HepG2 (cell line): ENCODE measurements around the gene ARRDC4. TPM values are rescaled to one million over a fixed set of nuclear protein-coding genes. Genes with fewer than 3 reads are reported as not detected.

Experiments
- ATAC-seq: fragments of 200-7000 bp; cut with Tn5 transposase; 3 replicates; pipeline ENCODE4 v1.9.1; 2020; ENCODE audit warnings: mild to moderate bottlenecking, moderate library complexity
- BruUV-seq: library from RNA; stranded (reverse); fragments of 400-500 nt; replicated peaks from 2 replicates; lab custom pipeline; 2021; lab: Mats Ljungman, UMichigan
- CTCF ChIA-PET: fragments of 300-600 bp; formaldehyde crosslinking; extraction: SDS; loops from one replicate; lab custom pipeline; 2021; ENCODE audit warnings: low total read pairs, inconsistent platforms, low intra/inter-chr PET ratio; lab: Yijun Ruan, JAX
- POLR2A ChIA-PET: fragments of 350-600 bp; sonication (Branson Sonifier 250); formaldehyde crosslinking; loops from one replicate; lab custom pipeline; 2020; ENCODE audit warnings: antibody characterized with exemption, inconsistent platforms; lab: Yijun Ruan, JAX
- DNase-seq: peaks from one replicate; pipeline ENCODE4 v3.0.0-alpha.2; 2015; ENCODE audit warnings: low spot score
- FAIRE-seq: peaks from 3 replicates; lab custom pipeline; 2011; peaks lifted over from hg19 to GRCh38; lab: Jason Lieb, UNC
- H2AFZ ChIP-seq: one replicate; pipeline ENCODE4 v1.6.1; 2011; ENCODE audit warnings: low read length, inconsistent platforms
- H3K27ac ChIP-seq: fragments of 300-600 bp; 3 replicates; pipeline ENCODE4 v1.8.0; 2011; ENCODE audit warnings: mixed run types, mild to moderate bottlenecking, mixed read lengths, low read length, inconsistent platforms; ENCODE audit not compliant: insufficient read depth; ENCODE audit errors: extremely low read length
- H3K27me3 ChIP-seq, 2 experiments: fragments of 200-600 bp in 1 of 2; 2 replicates in 1 of 2; 3 replicates in 1 of 2; pipeline versions ENCODE4 v1.6.0 to v1.8.0; 2011; ENCODE audit warnings: low read length in 2 of 2, mild to moderate bottlenecking in 2 of 2, moderate library complexity in 2 of 2, inconsistent platforms in 1 of 2; ENCODE audit not compliant: insufficient read depth in 2 of 2, control insufficient read depth in 1 of 2
- H3K36me3 ChIP-seq, 2 experiments: fragments of 200-600 bp in 1 of 2; replicated peaks in 1 of 2; 2 replicates in 1 of 2; 3 replicates in 1 of 2; pipeline versions ENCODE4 v1.5.1 to v1.8.0; 2011; ENCODE audit warnings: low read length in 2 of 2, inconsistent platforms in 1 of 2; ENCODE audit not compliant: insufficient read depth in 2 of 2, control insufficient read depth in 1 of 2
- H3K4me1 ChIP-seq: 2 replicates; pipeline ENCODE4 v1.5.1; 2012; ENCODE audit warnings: low read length, inconsistent platforms; ENCODE audit not compliant: insufficient read depth
- H3K4me2 ChIP-seq: 2 replicates; pipeline ENCODE4 v1.6.0; 2011; ENCODE audit warnings: low read depth, low read length, inconsistent platforms
- H3K4me3 ChIP-seq, 3 experiments: fragments of 200-600 bp in 1 of 3; sonication (generic), shearing (Covaris generic) in 1 of 3; replicated peaks in 1 of 3; 2 replicates each; pipeline ENCODE4 v1.5.1; 2011 to 2016; ENCODE audit warnings: low read length in 3 of 3, inconsistent platforms in 2 of 3, low read depth in 2 of 3, mild to moderate bottlenecking in 2 of 3, control low read depth in 1 of 3, mixed read lengths in 1 of 3; ENCODE audit not compliant: insufficient read depth in 1 of 3
- H3K79me2 ChIP-seq: one replicate; pipeline ENCODE4 v1.6.1; 2011; ENCODE audit warnings: low read length, inconsistent platforms; ENCODE audit not compliant: insufficient read depth
- H3K9ac ChIP-seq: 2 replicates; pipeline ENCODE4 v1.6.0; 2011; ENCODE audit warnings: mild to moderate bottlenecking, low read depth, low read length, inconsistent platforms; ENCODE audit not compliant: insufficient read depth
- H3K9me3 ChIP-seq: 2 replicates; pipeline ENCODE4 v1.5.1; 2012; ENCODE audit warnings: mild to moderate bottlenecking, low read length
- H4K20me1 ChIP-seq: 2 replicates; pipeline ENCODE4 v1.6.0; 2011; ENCODE audit warnings: inconsistent platforms, mild to moderate bottlenecking, low read length, moderate library complexity; ENCODE audit not compliant: insufficient read depth
- ELF1 ChIP-seq: sonication (generic); formaldehyde crosslinking; IDR thresholded peaks from 2 replicates; pipeline ENCODE4 v1.4.0; 2020; ENCODE audit warnings: missing genetic modification reagents
- FOSL2 ChIP-seq: sonication (generic); formaldehyde crosslinking; IDR thresholded peaks from 2 replicates; pipeline ENCODE4 v1.4.0; 2020; ENCODE audit warnings: missing genetic modification reagents
- HNF4A ChIP-seq: sonication (generic); formaldehyde crosslinking; IDR thresholded peaks from 2 replicates; pipeline ENCODE4 v1.4.0; 2020; ENCODE audit warnings: missing genetic modification reagents
- KAT2B ChIP-seq: fragments of 150-350 bp; IDR thresholded peaks from 2 replicates; pipeline ENCODE4 v1.6.1; 2014; ENCODE audit warnings: low read depth, low read length, borderline replicate concordance
- MAFF ChIP-seq: IDR thresholded peaks from 2 replicates; pipeline ENCODE4 v1.6.1; 2011; ENCODE audit warnings: low read depth, low read length, improper control_type of control experiment
- MAFK ChIP-seq, 2 experiments: IDR thresholded peaks in 1 of 2; conservative IDR thresholded peaks in 1 of 2; 2 replicates each; pipeline ENCODE4 v1.6.1; 2011; ENCODE audit warnings: improper control_type of control experiment in 2 of 2, low read length in 2 of 2
- ONECUT2 ChIP-seq: sonication (generic); formaldehyde crosslinking; IDR thresholded peaks from 2 replicates; pipeline ENCODE4 v1.4.0; 2020; ENCODE audit warnings: missing genetic modification reagents
- YY1 ChIP-seq: IDR thresholded peaks from 2 replicates; pipeline ENCODE4 v1.6.1; 2011; ENCODE audit warnings: low read length, low read depth, moderate library complexity, mild to moderate bottlenecking; ENCODE audit not compliant: insufficient read depth, insufficient replicate concordance
- ZFP82 ChIP-seq: sonication (generic); formaldehyde crosslinking; IDR thresholded peaks from 2 replicates; pipeline ENCODE4 v1.5.1; 2020; ENCODE audit warnings: mild to moderate bottlenecking, missing genetic modification reagents, borderline replicate concordance
- ZNF644 ChIP-seq: IDR thresholded peaks from 2 replicates; pipeline ENCODE4 v1.6.1; 2016; ENCODE audit warnings: low read depth
- WGBS: methylation state at CpG from one replicate; pipeline ENCODE4 v1.1.6; 2017; ENCODE audit warnings: low lambda C conversion rate; 5-methylcytosine and 5-hydroxymethylcytosine counted together
- in situ Hi-C: cut with HindIII; loops from 2 replicates; pipeline ENCODE4 v1.10.0; 2017; ENCODE audit warnings: low pct_unique_long_range_greater_than_20kb; ENCODE audit not compliant: extremely low pct_ligation_motif_present
- intact Hi-C: fragments of 100-400 bp; cut with micrococcal nuclease; formaldehyde crosslinking; loops from one replicate; pipeline ENCODE4 v1.10.0; 2022; ENCODE audit not compliant: unreplicated experiment
- polyA plus RNA-seq, 8 experiments: library from polyadenylated mRNA; depleted of rRNA in 3 of 8; stranded (reverse) in 7 of 8; unstranded in 1 of 8; fragments of >200 nt; fragmentation: Illumina TruSeq in 4 of 8; extraction: Trizol in 4 of 8; gene quantifications; 2 replicates each; pipeline versions ENCODE4 v1.2.1 to v1.2.3, GENCODE V29; 2011 to 2016; ENCODE audit warnings: low read depth in 4 of 8, missing spikeins in 1 of 8, mixed read lengths in 1 of 8; ENCODE audit not compliant: insufficient read depth in 1 of 8
- total RNA-seq, 5 experiments: library from RNA; depleted of rRNA; stranded (reverse); fragments of >200 nt; fragmentation: Illumina TruSeq; extraction: Trizol; gene quantifications; 2 replicates each; pipeline ENCODE4 v1.2.3, GENCODE V29; 2016; ENCODE audit warnings: low read depth in 1 of 5
- TF ChIP-seq, protein P1 (sequence below): IDR thresholded peaks from 2 replicates; pipeline ENCODE4 v1.6.1; 2016; ENCODE audit warnings: low read depth, borderline replicate concordance
- TF ChIP-seq, protein P2 (sequence below): sonication (generic); formaldehyde crosslinking; IDR thresholded peaks from 2 replicates; pipeline ENCODE4 v1.5.1; 2020; ENCODE audit warnings: mild to moderate bottlenecking, missing genetic modification reagents
- TF ChIP-seq, protein P3 (sequence below): IDR thresholded peaks from 2 replicates; pipeline ENCODE4 v1.4.0; 2020; ENCODE audit warnings: mild to moderate bottlenecking, missing genetic modification reagents

Gene ARRDC4
- total and polyA plus RNA-seq, 2 of the 13 experiments (the other 11 are each of a cell fraction or from before 2014, with no cell fraction given) = 1.5 to 2.5 TPM

DNA sequence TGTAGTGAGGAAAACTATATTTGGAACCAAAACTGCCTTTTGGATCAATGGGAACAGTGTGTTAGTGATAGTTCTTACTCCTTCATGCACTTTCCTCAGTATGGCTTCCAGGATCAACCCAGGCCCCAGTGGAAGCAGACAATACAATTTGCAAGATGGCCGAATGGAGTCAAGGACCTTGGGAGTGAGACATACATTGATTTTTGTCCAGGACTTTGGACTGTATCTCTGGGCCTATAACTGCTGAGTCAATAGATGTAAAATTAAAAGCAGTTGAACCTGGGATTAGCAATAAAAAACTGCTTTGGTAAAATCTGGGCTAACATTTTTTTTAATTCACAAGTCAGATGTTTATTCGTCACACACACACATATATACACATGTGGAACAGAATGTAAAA is 1.8 kb downstream of the ARRDC4 start:
- FAIRE-seq (no peak), DNase-seq (peak; percentile 35), ATAC-seq (no peak)
- H3K9me3 ChIP-seq = no peaks in the 10 kb centered on the region
- H3K27me3 ChIP-seq = no peaks in the 10 kb centered on the region
- no peak overlapping the region for H3K27ac ChIP-seq
- H3K4me1 ChIP-seq = peaks cover 30% of the 10 kb centered on the region
- no peaks in the 10 kb centered on the region for H4K20me1 ChIP-seq
- no peak overlapping the region for H3K9ac ChIP-seq
- ChIA-PET POLR2A (no interaction called here), CTCF (no interaction called here)
- H3K4me3 ChIP-seq = peak overlapping the region in 1 of 3 experiments; percentile 0; a peak in 1 of 6 replicates
- no peak overlapping the region for H2AFZ ChIP-seq
- 71% methylated on average over 2 of the region's 2 CpGs for WGBS
- H3K79me2 ChIP-seq = no peaks in the 10 kb centered on the region
- H3K36me3 ChIP-seq = no peaks in the 10 kb centered on the region; a peak in 1 of 5 replicates
- H3K4me2 ChIP-seq = peak overlapping the region; percentile 78; the same call in 1 of the 2 replicates
- in situ Hi-C loops (no loop called here), intact Hi-C loops (no loop called here)
- TSS peak; percentile 64 for BruUV-seq
- TF ChIP-seq YY1 = peak; percentile 44
- peak; percentile 73 for TF ChIP-seq ONECUT2 (CRISPR knock-in tag)
- TF ChIP-seq ZFP82 (CRISPR knock-in tag) = no peak
- TF ChIP-seq ELF1 (CRISPR knock-in tag) = no peak
- TF ChIP-seq MAFK (conservative IDR thresholded peaks at IDR 0.05 in 1 of 2, IDR thresholded peaks at IDR 0.05 in 1 of 2; ENCODE audit: low read length in 2 of 2) = peak; percentile 68
- TF ChIP-seq, protein P1, sequence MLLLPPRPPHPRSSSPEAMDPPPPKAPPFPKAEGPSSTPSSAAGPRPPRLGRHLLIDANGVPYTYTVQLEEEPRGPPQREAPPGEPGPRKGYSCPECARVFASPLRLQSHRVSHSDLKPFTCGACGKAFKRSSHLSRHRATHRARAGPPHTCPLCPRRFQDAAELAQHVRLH (CRISPR knock-in tag) = no peak
- TF ChIP-seq ZNF644 (CRISPR knock-in tag) = peak; percentile 92; the same call in 1 of the 2 replicates
- TF ChIP-seq, protein P2, sequence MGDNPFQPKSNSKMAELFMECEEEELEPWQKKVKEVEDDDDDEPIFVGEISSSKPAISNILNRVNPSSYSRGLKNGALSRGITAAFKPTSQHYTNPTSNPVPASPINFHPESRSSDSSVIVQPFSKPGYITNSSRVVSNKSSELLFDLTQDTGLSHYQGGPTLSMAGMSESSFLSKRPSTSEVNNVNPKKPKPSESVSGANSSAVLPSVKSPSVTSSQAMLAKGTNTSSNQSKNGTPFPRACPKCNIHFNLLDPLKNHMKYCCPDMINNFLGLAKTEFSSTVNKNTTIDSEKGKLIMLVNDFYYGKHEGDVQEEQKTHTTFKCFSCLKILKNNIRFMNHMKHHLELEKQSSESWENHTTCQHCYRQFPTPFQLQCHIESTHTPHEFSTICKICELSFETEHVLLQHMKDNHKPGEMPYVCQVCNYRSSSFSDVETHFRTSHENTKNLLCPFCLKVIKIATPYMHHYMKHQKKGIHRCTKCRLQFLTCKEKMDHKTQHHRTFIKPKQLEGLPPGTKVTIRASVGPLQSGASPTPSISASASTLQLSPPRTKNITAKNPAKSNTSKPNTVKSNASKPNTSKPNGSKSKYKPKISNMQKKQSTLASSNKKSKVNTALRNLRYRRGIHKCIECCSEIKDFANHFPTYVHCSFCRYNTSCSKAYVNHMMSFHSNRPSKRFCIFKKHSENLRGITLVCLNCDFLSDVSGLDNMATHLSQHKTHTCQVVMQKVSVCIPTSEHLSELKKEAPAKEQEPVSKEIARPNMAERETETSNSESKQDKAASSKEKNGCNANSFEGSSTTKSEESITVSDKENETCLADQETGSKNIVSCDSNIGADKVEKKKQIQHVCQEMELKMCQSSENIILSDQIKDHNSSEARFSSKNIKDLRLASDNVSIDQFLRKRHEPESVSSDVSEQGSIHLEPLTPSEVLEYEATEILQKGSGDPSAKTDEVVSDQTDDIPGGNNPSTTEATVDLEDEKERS (CRISPR knock-in tag) = no peak
- TF ChIP-seq MAFF = peak; percentile 67
- TF ChIP-seq FOSL2 = 0 out of 2 replicates have a peak, but pooled peaks have one; percentile 26
- TF ChIP-seq, protein P3, sequence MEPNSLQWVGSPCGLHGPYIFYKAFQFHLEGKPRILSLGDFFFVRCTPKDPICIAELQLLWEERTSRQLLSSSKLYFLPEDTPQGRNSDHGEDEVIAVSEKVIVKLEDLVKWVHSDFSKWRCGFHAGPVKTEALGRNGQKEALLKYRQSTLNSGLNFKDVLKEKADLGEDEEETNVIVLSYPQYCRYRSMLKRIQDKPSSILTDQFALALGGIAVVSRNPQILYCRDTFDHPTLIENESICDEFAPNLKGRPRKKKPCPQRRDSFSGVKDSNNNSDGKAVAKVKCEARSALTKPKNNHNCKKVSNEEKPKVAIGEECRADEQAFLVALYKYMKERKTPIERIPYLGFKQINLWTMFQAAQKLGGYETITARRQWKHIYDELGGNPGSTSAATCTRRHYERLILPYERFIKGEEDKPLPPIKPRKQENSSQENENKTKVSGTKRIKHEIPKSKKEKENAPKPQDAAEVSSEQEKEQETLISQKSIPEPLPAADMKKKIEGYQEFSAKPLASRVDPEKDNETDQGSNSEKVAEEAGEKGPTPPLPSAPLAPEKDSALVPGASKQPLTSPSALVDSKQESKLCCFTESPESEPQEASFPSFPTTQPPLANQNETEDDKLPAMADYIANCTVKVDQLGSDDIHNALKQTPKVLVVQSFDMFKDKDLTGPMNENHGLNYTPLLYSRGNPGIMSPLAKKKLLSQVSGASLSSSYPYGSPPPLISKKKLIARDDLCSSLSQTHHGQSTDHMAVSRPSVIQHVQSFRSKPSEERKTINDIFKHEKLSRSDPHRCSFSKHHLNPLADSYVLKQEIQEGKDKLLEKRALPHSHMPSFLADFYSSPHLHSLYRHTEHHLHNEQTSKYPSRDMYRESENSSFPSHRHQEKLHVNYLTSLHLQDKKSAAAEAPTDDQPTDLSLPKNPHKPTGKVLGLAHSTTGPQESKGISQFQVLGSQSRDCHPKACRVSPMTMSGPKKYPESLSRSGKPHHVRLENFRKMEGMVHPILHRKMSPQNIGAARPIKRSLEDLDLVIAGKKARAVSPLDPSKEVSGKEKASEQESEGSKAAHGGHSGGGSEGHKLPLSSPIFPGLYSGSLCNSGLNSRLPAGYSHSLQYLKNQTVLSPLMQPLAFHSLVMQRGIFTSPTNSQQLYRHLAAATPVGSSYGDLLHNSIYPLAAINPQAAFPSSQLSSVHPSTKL (CRISPR knock-in tag) = peak; percentile 35
- peak; percentile 69 for TF ChIP-seq KAT2B
- TF ChIP-seq HNF4A = peak; percentile 72
